RWPE2 (cell line): ENCODE data around the gene FGA.
A peak's percentile ranks its signal among the peaks of the same experiment; 100 is the strongest.

Experiments
- ATAC-seq: fragments of 200-7000 bp; cut with Tn5 transposase; 3 replicates; pipeline ENCODE4 v1.9.1; 2021; ENCODE audit warnings: low read depth
- DNase-seq: peaks from one replicate; pipeline ENCODE4 v3.0.0-alpha.2; 2020; ENCODE audit warnings: low spot score
- H3K27ac ChIP-seq: fragments of 450-650 bp; 2 replicates; pipeline ENCODE4 v1.5.1; 2017; ENCODE audit warnings: mild to moderate bottlenecking; ENCODE audit not compliant: poor library complexity, severe bottlenecking
- H3K27me3 ChIP-seq: fragments of 250-450 bp; sonication (Bioruptor Pico); 2 replicates; pipeline ENCODE4 v1.5.1; 2021; ENCODE audit warnings: mild to moderate bottlenecking, moderate library complexity; ENCODE audit not compliant: insufficient read depth, poor library complexity, severe bottlenecking
- H3K36me3 ChIP-seq: fragments of 250-450 bp; sonication (Bioruptor Pico); 2 replicates; pipeline ENCODE4 v1.5.1; 2020; ENCODE audit warnings: low read depth, mild to moderate bottlenecking, moderate library complexity
- H3K4me1 ChIP-seq: fragments of 250-450 bp; sonication (Bioruptor Pico); 2 replicates; pipeline ENCODE4 v1.5.1; 2021; ENCODE audit warnings: mild to moderate bottlenecking, moderate library complexity; ENCODE audit not compliant: insufficient read depth, poor library complexity, severe bottlenecking
- H3K4me3 ChIP-seq: fragments of 250-450 bp; sonication (Bioruptor Pico); 2 replicates; pipeline ENCODE4 v1.5.1; 2021; ENCODE audit warnings: mild to moderate bottlenecking, moderate library complexity; ENCODE audit not compliant: severe bottlenecking
- H3K9me3 ChIP-seq: fragments of 250-450 bp; sonication (Bioruptor Pico); 2 replicates; pipeline ENCODE4 v1.5.1; 2021; ENCODE audit warnings: mild to moderate bottlenecking, moderate library complexity; ENCODE audit not compliant: severe bottlenecking
- TF ChIP-seq, protein P1 (sequence below): fragments of 450-650 bp; IDR thresholded peaks from one replicate; pipeline ENCODE4 v1.5.1; 2017; ENCODE audit warnings: mild to moderate bottlenecking, moderate library complexity; ENCODE audit not compliant: poor library complexity, severe bottlenecking

The FGA gene

DNA sequence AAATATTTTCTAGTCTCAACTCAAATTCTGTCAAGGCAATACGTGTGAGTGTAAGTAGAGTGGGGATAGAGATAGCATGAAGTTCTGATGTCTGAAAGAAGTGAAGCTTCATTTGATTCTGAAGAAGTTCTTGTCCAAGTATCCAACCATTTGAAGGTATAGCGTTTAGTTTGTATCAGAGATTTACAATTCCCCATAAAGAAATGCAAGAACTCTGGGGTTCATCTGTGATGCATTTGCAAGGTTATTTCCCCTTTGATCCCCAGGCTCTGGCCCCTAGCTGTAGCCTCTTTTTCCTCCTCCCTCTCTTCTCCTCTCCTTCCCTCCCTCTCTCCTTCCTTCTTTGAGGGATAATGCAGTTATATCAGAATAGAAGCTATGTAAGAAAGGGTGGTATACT, 7.8 kb downstream of the FGA start:
- ATAC-seq (no peak), DNase-seq (no peak)
- TF ChIP-seq, protein P1, sequence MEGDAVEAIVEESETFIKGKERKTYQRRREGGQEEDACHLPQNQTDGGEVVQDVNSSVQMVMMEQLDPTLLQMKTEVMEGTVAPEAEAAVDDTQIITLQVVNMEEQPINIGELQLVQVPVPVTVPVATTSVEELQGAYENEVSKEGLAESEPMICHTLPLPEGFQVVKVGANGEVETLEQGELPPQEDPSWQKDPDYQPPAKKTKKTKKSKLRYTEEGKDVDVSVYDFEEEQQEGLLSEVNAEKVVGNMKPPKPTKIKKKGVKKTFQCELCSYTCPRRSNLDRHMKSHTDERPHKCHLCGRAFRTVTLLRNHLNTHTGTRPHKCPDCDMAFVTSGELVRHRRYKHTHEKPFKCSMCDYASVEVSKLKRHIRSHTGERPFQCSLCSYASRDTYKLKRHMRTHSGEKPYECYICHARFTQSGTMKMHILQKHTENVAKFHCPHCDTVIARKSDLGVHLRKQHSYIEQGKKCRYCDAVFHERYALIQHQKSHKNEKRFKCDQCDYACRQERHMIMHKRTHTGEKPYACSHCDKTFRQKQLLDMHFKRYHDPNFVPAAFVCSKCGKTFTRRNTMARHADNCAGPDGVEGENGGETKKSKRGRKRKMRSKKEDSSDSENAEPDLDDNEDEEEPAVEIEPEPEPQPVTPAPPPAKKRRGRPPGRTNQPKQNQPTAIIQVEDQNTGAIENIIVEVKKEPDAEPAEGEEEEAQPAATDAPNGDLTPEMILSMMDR, result no peak
- H3K27ac ChIP-seq, result no peak overlapping the region
- H3K4me1 ChIP-seq, result peaks cover 5% of the 10 kb centered on the region
- no peaks in the 10 kb centered on the region for H3K27me3 ChIP-seq
- H3K4me3 ChIP-seq, result no peak overlapping the region
- H3K36me3 ChIP-seq, result no peaks in the 10 kb centered on the region
- no peaks in the 10 kb centered on the region for H3K9me3 ChIP-seq

DNA sequence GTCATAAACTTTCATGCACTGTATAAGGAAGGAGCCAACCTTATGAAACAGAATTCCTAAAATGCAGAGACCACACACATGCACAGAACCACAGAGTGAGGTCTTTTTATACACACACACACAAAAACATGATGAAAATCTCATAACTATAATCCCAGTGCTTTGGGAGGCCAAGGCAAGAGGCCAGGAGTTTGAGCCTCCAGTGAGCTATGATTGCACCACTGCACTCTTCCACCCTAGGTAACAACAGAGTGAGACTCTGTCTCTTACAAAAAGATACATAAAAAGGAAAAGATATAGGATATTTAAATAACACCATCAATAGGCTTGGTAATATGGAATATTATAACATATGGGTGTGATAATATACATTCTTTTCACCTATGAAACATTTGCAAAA, 10.6 kb downstream of the FGA start:
- H3K36me3 ChIP-seq, result no peaks in the 10 kb centered on the region
- no peak overlapping the region for H3K27ac ChIP-seq
- peaks cover 8% of the 10 kb centered on the region for H3K4me1 ChIP-seq
- ATAC-seq (no peak), DNase-seq (no peak)
- H3K9me3 ChIP-seq, result no peaks in the 10 kb centered on the region
- H3K4me3 ChIP-seq, result no peak overlapping the region
- H3K27me3 ChIP-seq, result no peaks in the 10 kb centered on the region
- TF ChIP-seq, protein P1, result no peak

DNA sequence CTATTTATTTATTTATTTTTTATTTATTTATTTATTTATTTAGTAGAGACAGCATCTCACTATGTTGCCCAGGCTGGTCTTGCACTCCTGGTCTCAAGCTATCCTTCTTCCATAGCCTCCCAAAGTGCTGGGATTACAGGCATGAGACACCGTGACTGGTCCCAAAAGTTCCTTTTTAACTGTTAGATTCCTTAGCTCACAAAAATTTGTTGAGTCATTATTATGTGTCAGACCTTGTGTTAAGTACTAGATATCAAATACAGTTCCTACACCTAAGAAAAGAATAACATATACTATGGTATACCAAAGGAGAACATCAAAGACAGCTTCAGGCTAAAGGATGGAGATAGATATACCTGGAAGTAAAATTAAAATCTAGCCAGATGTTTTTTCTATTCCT, 11.6 kb downstream of the FGA start:
- peaks cover 8% of the 10 kb centered on the region for H3K4me1 ChIP-seq
- no peaks in the 10 kb centered on the region for H3K27me3 ChIP-seq
- H3K36me3 ChIP-seq, result no peaks in the 10 kb centered on the region
- TF ChIP-seq, protein P1, result no peak
- no peak overlapping the region for H3K27ac ChIP-seq
- ATAC-seq, result peak; percentile 50; the same call in 1 of the 3 replicates
- DNase-seq, result no peak
- no peaks in the 10 kb centered on the region for H3K9me3 ChIP-seq
- H3K4me3 ChIP-seq, result no peak overlapping the region

DNA sequence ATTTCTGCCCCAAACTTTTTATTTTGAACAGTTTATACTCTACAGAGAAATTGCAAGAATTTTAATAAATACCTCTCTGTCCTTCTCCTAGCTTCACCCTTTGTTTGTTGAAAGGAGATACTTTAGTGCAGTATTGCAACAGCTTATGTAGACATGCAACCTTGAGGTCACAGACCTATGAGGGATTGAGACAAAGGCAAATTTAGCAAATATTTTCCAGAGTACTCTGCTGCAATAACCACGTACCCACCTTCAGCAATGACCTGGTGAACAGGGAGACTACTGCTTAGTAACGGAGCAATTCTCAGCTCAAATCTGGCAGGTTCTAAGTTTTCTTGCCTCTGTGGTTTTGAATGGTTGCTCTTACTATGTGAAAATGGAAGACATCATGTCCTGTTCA, 13.2 kb downstream of the FGA start:
- no peak overlapping the region for H3K4me3 ChIP-seq
- TF ChIP-seq, protein P1, result no peak
- H3K4me1 ChIP-seq, result peaks cover 8% of the 10 kb centered on the region
- DNase-seq (no peak), ATAC-seq (no peak; the same call in 2 of the 3 replicates)
- no peaks in the 10 kb centered on the region for H3K27me3 ChIP-seq
- H3K27ac ChIP-seq, result no peak overlapping the region
- H3K36me3 ChIP-seq, result no peaks in the 10 kb centered on the region
- no peaks in the 10 kb centered on the region for H3K9me3 ChIP-seq

DNA sequence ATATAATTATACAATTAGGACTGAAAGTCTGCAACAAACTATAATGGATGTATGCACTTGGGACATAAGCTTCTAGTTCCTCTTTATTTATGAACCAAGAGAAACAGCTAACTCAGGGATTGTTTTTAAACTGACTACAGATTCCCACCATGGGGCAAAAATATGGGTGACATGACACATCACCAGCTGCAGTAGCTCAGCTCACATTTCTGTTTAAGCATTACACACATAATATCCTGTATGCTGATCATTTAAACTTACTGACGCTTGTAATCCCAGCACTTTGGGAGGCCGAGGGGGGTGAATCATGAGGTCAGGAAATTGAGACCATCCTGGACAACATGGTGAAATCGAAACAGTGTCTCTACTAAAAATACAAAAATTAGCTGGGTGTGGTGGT, 16.2 kb downstream of the FGA start:
- ATAC-seq (no peak), DNase-seq (no peak)
- peaks cover 9% of the 10 kb centered on the region for H3K4me1 ChIP-seq
- no peaks in the 10 kb centered on the region for H3K36me3 ChIP-seq
- TF ChIP-seq, protein P1, result no peak
- H3K27me3 ChIP-seq, result no peaks in the 10 kb centered on the region
- H3K4me3 ChIP-seq, result no peak overlapping the region
- no peak overlapping the region for H3K27ac ChIP-seq
- no peaks in the 10 kb centered on the region for H3K9me3 ChIP-seq
